ENCODE measurements around the gene PCDH19. TPM values are rescaled to one million over a fixed set of nuclear protein-coding genes. Genes with fewer than 3 reads are reported as not detected.

Gene PCDH19
- polyA plus RNA-seq, 1 of the 3 experiments (the other 2 are of a cell fraction), result under 0.01 TPM

GRCh38 chrX:100355680-100356079, 54.4 kb downstream of the PCDH19 start (continued):
- no peak for TF ChIP-seq JUND (IDR thresholded peaks at IDR 0.05)

DNA sequence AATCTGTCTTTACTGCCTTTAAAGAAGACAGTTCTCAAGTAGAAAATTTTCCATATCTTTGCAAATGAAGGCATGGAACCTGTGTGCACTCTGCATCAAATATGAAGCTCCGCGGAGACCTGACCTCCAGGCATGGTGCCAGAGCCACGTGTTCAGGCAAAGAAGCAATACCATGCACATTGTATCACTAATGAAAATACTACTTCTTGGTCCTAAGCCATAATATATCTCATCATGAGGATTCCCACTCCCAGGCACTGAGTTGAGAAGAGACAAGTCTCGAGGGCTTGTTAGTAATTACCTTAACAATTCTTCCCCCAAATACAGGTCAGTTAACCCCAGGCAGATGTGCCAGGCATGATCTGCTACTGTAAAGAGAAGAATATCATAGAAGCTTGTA, 56.7 kb downstream of the PCDH19 start:
- Histone ChIP-seq H4K20me1 (ENCODE audit: insufficient read depth) (no peaks in the 10 kb centered on the region), H3K36me3 (replicated peaks in 1 of 2; ENCODE audit: control insufficient read depth in 1 of 2, insufficient read depth in 2 of 2, low read length in 1 of 2) (no peaks in the 10 kb centered on the region), H3K4me2 (no peak overlapping the region), H3K4me3 (ENCODE audit: low read depth in 2 of 2, low read length in 1 of 2) (no peak overlapping the region), H3K27me3 (ENCODE audit: insufficient read depth) (peaks cover 12% of the 10 kb centered on the region; the same call in 1 of the 2 replicates), H3K79me2 (ENCODE audit: insufficient read depth) (no peaks in the 10 kb centered on the region), H3K27ac (ENCODE audit: low read depth in 2 of 2, low read length in 1 of 2) (no peak overlapping the region), H3F3A (replicated peaks; ENCODE audit: insufficient read depth) (no peaks in the 10 kb centered on the region), H2AFZ (ENCODE audit: low read depth) (no peak overlapping the region), H3K9me3 (no peaks in the 10 kb centered on the region), H3K9ac (no peak overlapping the region), H3K4me1 (ENCODE audit: control insufficient read depth in 1 of 2, insufficient read depth in 2 of 2, low read depth in 1 of 2, low read length in 1 of 2) (no peaks in the 10 kb centered on the region), H3K9me2 (no peaks in the 10 kb centered on the region)
- DNase-seq, result no peak
- TF ChIP-seq, protein P1, sequence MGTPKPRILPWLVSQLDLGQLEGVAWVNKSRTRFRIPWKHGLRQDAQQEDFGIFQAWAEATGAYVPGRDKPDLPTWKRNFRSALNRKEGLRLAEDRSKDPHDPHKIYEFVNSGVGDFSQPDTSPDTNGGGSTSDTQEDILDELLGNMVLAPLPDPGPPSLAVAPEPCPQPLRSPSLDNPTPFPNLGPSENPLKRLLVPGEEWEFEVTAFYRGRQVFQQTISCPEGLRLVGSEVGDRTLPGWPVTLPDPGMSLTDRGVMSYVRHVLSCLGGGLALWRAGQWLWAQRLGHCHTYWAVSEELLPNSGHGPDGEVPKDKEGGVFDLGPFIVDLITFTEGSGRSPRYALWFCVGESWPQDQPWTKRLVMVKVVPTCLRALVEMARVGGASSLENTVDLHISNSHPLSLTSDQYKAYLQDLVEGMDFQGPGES (IDR thresholded peaks at IDR 0.05; ENCODE audit: low read depth, low read length), result no peak
- TF ChIP-seq CTCF (IDR thresholded peaks at IDR 0.05) (no peak), NFIC (IDR thresholded peaks at IDR 0.05; ENCODE audit: borderline replicate concordance) (no peak), SMC3 (IDR thresholded peaks at IDR 0.05; ENCODE audit: low read depth, low read length) (no peak), JUND (IDR thresholded peaks at IDR 0.05) (no peak), MAX (IDR thresholded peaks at IDR 0.05; ENCODE audit: low read depth) (no peak), FOXJ3 (CRISPR knock-in tag; IDR thresholded peaks at IDR 0.05) (no peak), PBX3 (IDR thresholded peaks at IDR 0.05) (no peak), RFX5 (IDR thresholded peaks at IDR 0.05; ENCODE audit: low read length) (no peak), RXRA (IDR thresholded peaks at IDR 0.05; ENCODE audit: borderline replicate concordance, low read depth) (no peak), CHD2 (IDR thresholded peaks at IDR 0.05; ENCODE audit: low read length, partially characterized antibody) (no peak), MXI1 (IDR thresholded peaks at IDR 0.05; ENCODE audit: low read depth, low read length) (no peak), FOSL2 (IDR thresholded peaks at IDR 0.05; ENCODE audit: borderline replicate concordance, low read depth) (no peak)
- TF ChIP-seq, protein P2, sequence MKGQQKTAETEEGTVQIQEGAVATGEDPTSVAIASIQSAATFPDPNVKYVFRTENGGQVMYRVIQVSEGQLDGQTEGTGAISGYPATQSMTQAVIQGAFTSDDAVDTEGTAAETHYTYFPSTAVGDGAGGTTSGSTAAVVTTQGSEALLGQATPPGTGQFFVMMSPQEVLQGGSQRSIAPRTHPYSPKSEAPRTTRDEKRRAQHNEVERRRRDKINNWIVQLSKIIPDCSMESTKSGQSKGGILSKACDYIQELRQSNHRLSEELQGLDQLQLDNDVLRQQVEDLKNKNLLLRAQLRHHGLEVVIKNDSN (IDR thresholded peaks at IDR 0.05; ENCODE audit: borderline replicate concordance, low read depth), result no peak
- 4% methylated on average over 4 of the region's 4 CpGs for WGBS (ENCODE audit: low lambda C conversion rate)
- ChIA-PET POLR2A (no interaction called here), CTCF (interaction anchor here (1.2 kb wide), 1 partner anchor 42 kb away, joined by 3 read pairs; no protein-coding TSS in a partner anchor)
